RPMI8226 (cell line): ENCODE data around the gene GRM5.

ENCODE experiments used
- DNase-seq: peaks from one replicate; pipeline ENCODE4 v3.0.0-alpha.2; 2015

GRM5 gene

DNA sequence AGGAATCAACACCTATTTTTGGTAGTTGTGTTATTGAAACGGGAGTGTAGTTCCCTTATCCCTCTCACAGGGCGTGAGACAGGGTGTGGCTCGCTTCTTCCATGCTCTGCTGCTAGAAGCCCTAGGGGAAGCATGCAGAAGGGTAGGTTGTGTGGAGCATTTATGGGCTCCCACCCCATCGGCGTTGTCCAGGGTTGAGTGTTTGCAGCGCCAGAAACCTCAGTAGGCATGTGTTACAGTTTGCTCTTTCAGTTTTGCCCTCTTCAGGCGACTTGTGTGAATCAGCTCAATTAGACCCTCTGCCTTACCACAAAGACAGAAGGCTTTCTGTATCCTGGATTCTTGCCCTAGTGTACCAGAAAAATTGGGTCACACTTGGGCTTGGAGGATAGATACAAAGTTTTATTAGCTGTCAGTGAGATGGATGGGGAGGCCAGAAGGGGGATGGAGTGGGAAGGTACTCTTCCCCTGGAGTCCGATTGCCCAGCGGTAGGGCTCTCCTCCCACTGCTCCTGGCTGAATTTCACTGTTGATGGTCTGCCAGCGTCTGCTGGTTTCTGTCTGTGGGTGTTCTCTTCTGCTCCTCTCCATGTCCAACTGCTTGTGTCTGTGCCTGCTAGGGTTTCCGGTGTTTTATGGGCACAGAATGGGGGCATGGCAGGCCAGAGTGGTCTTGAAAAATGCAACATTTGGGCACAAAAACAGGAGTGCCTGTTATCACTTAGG, 369.9 kb downstream of the GRM5 start:
- no peak for DNase-seq

DNA sequence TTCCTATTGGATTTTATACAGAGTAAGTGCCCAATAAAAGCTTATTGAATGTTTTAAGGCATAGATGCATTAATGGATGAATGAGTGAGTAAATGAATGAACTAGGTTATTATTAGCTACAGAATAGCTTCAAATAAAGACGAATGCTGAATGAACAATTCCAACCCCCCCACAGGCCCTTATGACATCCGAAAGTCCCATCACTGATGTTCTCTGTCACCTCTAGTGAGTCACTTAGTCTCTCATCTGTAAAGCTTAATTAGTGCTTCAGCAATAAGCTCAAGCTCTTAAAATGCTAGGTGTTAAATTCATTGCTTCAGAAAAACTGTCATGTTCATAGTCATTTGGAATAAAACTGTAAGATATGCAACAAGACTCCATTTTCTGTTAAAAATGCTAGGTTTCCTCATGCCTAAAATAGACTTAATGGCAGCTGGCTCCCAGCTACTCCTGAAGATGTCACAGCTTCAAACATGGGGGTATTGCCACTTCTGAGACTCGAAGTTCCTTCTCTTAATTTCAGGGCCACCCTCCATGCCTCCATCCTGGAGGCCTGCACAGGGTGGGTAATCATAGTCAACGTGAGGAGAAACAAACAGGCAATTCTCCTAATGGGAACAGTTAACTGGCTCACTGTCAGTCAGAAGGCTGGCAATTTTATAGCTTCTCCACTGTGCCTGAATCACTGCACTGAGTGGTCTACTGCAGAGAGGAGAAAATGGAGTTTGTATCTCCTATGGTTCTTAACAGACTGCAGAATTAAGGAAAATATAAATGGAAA, 373.3 kb downstream of the GRM5 start:
- no peak for DNase-seq

DNA sequence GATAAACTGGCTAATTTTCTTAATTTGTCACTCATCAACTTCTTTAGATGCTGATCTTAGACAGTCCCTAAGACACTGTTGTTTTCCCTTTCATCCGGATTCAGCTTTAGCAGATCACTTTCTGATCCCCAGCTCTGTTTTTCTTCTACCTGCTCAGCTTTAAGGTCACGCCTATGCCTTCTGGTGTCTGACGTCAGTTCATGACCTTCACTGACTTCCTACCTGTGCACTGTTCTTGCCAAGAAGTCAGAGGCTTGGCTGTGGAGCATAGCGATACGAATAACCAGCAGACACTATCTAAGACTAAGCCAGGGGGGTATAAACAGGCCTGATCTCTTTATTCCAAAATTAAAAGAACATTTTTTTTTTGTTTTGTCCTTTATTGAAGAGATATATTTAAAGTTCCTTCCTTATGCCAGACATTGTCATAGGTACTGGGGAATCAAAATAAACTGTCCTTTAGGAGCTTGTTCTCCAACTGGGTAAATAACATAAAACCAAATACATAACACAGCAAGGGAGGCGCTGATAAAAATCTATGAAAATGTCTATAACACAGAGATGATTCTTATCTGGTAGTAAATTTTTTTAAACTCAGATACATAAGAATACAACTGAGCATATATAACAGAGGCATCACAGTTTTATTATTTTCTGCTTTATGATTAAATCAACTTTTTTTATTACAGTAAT, 376.1 kb downstream of the GRM5 start:
- DNase-seq: no peak

DNA sequence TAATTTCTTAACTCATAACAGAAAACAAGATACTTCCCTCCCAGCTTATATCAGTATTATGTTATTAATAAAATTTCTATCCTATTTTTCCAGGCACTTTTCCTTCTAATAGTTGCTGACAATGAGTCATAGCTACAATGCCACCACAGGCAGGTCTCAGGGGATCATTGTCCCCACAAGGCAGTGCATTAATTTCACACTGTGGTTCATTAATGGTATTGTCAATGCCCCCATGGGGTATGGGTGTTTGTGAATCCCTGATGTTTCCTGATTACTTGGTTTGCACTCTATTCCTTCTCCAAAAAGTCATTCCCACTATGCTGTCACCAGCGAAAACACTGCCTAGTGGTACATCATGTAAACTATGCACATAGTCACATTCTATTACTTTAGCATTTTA, 382.8 kb downstream of the GRM5 start:
- DNase-seq: no peak

DNA sequence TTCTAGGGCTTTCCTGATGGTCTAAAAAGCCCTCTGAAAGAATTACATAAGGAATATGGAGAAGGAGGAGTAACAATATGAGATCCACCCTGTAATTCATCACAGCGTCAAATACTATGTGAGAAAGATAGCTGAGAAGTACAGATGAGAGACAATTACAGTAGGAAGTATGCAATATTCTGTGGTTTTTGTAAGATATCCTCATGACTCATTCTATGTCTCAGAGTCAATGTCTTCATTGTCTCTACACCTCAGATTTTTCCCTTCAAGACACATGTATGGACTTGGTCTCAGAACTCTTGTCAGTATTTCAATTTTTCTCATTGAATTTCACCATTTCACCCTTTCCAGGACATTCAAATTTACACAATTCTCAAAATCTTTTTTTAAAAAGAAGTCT, 385.0 kb downstream of the GRM5 start:
- DNase-seq: no peak

DNA sequence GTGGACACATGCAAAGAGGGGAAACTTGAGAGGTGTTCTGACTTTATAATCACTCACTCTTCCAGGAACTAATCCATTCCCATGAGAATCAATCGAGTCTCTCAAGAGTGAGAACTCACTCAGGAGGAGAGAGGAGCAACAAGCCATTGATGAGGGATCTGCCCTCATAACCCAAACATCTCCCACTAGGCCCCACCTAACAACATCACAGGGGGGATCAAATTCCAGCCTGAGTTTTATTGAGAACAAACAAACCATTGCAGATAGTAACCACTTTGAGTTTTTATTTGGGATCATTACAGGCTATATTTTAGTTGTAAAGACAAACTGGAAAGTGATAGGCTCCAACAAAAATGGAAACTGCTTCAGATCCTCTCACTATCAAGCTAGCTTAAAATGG, 399.4 kb downstream of the GRM5 start:
- DNase-seq: no peak

DNA sequence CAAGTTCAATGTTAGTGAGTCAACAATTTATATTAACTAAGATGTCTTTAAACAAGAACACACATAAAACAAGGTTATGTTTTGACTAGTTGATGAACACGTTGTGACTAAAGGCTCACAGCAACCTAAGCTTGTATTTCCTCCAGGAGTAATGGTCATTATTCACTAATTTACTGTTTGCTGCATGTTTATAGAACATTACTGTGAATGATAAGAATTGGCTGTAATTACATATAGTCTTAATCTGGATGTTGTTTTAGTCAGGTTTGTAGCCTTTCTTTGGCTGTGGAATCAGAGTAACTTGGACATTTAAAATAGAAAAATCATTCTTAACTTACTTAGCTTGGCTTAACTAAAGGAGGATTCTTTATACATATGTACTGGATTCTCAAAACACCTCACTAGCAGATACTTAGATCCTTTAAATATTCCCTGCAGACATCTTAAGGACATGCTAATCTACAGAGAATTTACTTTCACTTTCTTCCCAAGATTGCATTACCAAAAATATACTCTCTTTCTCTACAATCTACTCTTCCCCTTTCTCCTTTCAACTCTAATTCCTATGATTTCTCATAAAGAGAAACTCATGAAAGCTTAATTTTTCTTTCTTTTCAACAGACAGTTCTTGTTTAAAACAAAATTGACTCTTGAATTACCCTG, 408.6 kb downstream of the GRM5 start:
- DNase-seq: no peak

DNA sequence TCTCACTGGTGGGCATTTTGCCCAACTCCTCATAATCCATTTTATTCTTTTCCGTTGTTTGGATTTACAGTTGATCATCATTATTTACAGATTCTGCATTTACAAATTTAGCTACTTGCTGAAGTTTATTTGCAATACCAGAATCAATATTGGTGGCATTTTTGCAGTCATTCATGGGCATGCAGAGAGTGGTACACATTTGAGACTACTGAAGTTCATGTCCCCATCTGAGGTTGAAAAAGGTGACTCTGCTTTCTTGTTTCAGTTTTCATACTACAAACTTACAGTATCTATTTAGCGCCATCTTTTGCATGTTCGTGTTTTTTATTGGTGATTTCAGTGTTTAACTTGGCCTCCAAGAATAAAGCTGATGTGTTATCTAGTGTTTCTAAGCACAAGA, 409.5 kb downstream of the GRM5 start:
- no peak for DNase-seq

DNA sequence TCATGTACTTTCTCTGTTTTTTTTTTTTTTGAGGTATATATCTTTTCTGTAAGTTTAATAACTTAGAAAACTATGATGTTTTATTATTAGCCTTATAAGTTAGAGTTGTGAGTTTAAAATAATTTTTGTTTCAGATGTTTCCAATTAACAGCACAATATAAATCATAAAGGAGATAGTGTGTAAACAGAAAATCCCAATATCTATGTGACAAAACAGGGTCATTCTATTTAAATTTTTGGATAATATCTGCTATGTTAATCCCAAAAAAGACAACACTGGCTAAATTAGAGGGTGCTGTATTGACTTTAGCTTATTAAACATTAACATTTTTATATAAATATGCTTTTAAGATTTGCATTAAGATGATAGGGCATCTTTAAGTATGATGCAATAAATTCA, 410.1 kb downstream of the GRM5 start:
- no peak for DNase-seq

DNA sequence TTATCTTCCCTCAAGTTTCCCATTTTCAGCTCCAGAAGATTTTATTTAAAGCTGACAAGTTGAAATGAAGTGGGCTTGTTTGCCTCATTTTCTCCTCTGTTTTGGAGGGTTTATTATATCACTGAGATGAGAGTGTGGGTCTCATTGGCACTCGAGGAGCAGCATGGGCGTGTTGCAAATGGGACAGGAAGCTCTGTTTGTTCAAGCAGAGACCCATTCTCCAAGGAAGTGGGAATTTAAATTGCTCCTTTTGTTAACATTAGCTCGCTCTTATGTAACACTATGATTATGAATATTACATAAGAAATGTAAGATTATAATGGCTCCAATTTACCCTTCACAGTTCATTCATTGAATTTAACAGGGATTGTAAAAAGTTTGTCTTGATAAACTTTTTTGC, 410.6 kb downstream of the GRM5 start:
- no peak for DNase-seq

DNA sequence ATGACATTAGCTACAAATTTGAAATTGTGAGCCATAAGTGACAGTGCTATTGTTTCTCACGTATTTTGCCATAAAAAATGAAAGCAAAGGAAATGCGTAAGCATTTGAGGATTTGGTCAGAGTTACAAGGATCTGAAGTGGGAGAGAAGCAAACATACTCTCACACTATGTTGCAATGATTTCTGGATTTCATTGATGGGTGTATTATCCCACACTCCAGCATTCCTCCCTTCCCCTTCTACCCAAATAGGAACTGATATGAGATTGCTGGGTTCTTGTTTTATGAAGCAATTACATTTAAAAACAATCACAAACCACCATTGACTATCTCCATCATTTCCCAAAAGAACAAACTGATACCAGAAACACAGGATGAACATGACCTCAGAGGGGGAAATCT, 414.2 kb downstream of the GRM5 start:
- DNase-seq: no peak

DNA sequence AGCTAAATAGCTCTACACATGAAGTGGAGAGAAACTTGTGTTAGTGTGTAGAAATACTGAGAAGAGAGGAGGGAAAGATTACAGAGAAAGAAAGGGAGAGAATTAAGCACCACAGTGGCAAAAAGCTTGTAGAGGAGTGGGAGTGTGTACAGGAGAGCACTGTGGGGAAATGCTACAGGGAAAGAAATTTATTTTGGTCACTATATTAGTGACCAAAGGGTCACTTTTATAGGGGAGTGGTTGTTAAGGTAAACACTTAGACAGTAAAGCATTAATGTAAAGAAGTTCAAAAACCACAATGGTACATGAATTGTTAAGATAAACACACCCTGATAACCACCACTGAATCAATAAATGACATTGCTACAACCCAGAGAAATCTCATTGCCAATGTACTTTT, 421.1 kb downstream of the GRM5 start:
- DNase-seq: no peak

DNA sequence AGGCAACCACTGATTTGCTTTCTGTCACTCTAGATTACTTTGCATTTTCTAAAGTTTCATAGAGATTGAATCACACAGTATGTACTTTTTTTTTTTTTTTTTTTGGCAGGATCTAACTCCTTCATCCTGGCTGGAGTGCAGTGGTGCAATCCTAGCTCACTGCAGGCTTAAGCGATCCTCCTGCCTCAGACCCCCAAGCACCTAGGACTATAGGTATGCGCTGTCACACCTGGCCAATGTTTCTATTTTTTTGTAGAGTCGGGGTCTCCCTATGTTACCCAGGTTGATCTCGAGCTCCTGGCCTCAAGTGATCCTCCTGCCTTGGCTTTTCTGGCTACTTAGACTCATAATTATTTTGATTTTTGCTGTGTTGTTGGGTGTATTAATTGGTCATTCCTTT, 433.6 kb downstream of the GRM5 start:
- DNase-seq: no peak

DNA sequence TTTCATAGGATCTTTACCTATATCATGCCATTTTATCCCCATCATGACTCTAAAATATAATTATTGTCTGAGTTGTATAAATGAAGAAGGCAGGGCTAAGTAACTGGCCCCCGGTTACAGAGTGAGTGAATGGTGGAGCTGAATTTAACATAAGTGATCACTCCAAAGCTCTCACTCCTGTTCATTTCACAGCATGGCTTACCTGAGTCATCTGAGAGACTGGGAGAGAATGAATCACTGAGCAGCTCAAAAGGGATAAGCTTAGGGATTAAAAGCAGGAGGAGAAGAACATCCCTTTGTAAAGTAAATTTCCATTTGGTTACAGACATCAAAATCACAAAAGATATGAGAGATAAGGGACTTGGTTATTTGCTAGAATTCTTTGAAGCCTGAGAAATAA, 434.3 kb downstream of the GRM5 start:
- no peak for DNase-seq

DNA sequence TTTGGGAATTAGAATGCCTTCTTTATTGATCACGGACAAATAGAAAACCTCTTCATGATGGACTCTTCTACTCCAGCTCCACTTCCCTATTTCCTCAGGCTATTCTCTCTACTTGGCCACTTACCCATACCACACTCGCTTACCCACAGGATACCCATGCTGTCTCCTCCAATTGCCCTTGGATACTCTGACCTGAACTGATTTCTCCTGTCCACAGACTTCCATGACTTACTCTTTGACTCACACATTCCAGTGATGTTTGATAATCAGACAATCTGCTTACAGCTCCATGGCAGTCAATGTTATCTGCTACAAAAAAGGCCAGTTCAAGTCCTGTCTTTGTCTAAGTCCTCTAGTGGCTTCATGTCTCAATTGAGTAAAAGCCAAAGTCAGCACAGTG, 436.3 kb downstream of the GRM5 start:
- DNase-seq: no peak

DNA sequence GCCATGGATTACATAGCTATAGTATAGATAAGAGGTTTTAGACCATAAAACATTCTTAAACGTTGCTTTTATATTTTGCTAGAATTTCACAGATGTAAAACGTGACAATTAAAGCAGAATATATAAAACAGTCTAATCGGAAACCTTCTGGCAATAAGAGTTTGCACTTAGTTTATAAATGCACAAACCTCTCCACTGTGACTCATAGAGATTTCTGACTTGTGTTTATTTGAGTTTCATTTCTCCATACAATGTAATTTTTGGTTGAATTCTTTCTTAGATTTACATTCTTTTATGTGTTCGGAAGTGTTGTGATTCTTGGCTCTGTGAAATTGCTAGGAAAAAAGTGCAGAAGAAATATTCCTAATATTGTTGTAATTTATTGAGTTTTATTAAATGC, 439.6 kb downstream of the GRM5 start:
- no peak for DNase-seq

DNA sequence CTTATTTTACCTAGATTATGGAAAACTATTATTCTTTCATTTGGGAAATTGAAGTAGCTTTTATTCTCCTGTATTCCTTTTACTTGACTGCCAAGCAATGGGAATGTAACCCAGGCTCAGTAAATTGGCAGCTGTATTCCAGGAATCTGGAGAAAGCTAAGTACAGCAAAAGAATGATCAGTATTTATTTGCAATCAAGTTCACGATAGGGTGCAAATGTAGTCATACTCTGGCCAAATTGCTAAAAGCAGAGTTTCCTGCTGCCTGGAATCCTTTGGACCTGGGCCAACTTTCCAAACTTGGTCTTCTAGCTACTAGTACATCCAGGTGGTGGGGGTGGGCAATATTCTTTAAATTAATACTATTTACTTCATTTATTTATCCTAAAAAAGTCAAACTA, 442.3 kb downstream of the GRM5 start:
- no peak for DNase-seq

DNA sequence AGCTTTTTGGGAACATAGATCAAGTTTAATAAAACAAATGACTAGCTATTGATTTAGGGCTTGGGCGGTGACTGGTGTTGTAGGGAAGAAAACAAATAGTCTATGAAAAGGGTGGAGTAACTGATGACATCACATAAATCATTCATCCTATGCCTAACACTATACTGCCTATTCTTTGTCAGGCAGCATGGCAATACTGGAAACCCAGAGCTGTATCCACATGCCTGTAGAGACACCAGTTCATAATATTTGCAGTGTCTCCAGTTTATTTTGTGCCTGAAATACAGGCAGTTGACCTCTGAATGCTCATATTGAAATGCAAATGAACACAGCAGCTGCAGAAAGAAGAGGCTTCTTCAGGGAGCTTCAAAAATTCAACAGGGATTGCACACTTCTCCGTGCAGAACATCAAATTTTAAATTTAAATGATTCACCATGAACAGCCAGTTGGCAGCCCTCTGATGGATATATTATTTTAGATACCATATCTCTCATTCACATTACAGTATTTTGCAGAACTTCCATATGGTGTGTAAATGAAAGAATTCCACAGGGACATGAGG, 445.1 kb downstream of the GRM5 start:
- DNase-seq: no peak

DNA sequence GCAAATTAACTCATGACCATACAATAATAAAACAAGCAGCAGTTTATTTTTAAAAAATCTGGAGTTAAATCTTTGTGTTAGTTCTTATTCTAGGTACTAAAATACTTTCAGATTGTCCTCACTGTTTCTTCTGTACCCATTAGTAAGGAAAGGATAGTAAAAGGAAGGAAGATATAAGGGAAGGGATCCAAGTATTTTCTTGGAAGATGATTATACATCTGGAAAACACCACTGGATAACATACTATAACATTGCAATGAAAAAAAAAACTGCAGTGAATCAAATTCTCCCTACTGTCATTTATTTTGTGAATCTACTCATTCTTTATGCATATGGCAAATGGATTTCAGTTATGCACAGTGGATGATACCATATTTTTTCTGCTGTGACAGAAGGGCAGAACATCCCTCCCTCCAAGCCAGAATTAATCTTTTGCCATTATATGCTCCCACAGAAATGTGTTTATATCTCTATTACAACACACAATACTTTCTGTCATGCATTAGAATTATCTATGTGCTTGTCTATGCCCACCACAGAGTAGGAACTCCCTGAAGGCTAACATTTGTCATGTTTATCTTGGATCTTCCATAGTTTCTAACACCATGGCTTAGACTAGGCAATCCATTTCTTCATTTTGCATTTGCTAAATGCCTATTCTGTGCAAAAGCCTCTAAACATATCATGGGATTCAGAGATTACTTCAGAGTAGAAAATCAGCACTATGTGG, 446.0 kb downstream of the GRM5 start:
- DNase-seq: no peak

DNA sequence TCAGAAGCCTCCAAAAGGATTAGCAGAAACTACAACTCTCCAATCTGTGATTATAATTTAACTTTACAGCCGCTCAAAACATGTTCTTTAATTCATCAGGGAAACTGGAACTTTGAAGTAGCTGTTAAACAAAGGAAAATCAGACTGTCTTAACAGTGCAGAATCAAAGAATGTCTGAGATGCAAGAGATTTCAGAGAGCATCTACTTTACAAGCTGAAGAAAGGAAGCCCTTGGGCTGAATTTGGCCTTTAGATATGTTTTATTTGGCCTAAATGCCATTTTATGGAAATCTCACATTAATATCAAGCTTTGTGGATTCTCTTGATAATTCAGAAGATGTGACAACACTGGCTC, 446.7 kb downstream of the GRM5 start:
- DNase-seq: no peak

DNA sequence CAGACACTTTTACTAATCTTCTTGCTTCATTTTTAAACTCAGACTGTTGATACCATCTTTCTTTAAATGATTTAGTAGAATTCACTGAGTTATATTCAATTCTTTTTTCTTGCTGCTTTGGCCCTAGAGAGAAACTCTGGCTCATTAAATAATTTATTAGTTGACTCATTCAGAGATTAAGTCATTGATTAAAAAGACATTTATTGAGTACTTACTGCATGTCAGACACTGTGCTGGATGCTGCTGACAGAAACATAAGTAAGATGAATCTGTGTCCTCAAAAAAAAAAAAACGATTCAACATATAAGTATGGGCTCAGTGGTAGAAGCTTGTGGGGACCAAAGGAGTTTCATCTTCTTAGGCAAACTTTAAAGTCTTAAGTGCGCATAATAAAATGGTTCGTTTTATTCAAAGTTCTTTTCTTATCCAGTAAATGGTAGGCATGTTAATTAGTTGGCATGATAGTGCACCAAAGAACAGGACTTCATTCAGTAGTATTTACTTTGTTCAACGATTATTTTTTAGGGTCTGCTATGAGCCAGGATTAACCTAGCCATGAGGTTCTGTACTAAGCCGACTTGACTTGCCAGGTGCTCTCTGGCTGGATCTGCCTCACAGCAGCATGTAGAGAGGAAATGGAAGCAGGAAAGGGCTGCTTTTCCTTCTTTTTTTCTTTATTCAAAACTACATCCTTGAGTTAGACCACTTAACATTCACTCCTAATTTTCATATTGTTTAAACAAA, 447.3 kb downstream of the GRM5 start:
- no peak for DNase-seq

DNA sequence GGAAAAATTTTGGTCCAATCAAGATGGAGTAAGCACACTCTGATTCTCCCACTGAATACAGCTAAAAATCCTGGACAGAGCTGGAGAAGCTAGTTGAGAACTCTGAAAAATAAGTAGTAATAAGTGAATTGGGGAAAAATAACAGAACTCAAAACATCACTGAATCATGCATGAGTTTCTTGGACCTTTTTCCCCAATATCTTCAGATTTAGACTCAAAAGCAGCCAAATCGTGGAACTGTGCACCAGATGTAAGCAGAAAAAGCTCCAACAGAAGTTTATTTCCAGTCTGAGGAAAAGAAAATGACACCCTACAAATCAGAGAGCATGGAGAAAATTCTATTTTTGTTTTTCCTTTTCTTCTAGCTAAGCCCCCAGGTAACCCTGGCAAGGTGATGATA, 448.6 kb downstream of the GRM5 start:
- no peak for DNase-seq
